Measurements from ENCODE around the gene MRPL44.

- TF ChIP-seq MAX (IDR thresholded peaks at IDR 0.05) (no peak), CTCF (IDR thresholded peaks at IDR 0.05; ENCODE audit: control extremely low read depth in 1 of 3, insufficient read depth in 1 of 3, low read depth in 1 of 3, low read length in 3 of 3) (no peak), CBX8 (IDR thresholded peaks at IDR 0.05; ENCODE audit: borderline replicate concordance, low read depth, low read length) (no peak), HDAC2 (IDR thresholded peaks at IDR 0.05; ENCODE audit: borderline replicate concordance in 1 of 2, low read depth in 2 of 2, low read length in 2 of 2) (no peak)
Measured at GRCh38 chr2:223995569-223995968, 38.3 kb downstream of the MRPL44 start.

All from H1 (cell line).